Retinal pigment epithelial cell (primary cell): ENCODE measurements around the gene PMEPA1.

Experiments
- DNase-seq: peaks from one replicate; pipeline ENCODE4 v3.0.0-alpha.2; 2010; ENCODE audit warnings: low read depth
- H3K4me3 ChIP-seq: 2 replicates; pipeline ENCODE4 v1.5.1; 2011; ENCODE audit warnings: mild to moderate bottlenecking, low read length, control low read depth, moderate library complexity
- TF ChIP-seq, protein P1 (sequence below): conservative IDR thresholded peaks from 2 replicates; pipeline ENCODE4 v1.5.1; 2011; ENCODE audit warnings: low read depth, low read length, control low read depth, inconsistent platforms

PMEPA1 gene

DNA sequence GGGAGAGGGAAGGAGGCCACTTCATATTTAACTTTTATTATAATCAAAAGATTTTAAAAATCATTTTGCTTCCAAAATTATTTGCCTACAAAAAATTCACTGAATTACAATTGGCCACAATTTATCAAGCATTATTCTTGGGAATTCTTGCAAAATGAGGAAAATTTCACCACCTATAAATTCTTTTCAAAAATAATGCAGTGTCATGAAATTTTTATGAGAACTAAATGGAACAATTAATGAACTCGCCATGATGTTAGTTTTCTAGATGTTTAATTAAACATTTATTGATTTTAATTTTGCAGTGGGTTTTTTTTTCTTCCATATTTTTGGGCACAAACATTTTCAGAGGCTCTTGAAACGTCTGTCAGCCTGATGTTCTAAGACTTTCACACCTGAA is 83.8 kb downstream of the PMEPA1 start:
- no peak for DNase-seq
- TF ChIP-seq, protein P1, sequence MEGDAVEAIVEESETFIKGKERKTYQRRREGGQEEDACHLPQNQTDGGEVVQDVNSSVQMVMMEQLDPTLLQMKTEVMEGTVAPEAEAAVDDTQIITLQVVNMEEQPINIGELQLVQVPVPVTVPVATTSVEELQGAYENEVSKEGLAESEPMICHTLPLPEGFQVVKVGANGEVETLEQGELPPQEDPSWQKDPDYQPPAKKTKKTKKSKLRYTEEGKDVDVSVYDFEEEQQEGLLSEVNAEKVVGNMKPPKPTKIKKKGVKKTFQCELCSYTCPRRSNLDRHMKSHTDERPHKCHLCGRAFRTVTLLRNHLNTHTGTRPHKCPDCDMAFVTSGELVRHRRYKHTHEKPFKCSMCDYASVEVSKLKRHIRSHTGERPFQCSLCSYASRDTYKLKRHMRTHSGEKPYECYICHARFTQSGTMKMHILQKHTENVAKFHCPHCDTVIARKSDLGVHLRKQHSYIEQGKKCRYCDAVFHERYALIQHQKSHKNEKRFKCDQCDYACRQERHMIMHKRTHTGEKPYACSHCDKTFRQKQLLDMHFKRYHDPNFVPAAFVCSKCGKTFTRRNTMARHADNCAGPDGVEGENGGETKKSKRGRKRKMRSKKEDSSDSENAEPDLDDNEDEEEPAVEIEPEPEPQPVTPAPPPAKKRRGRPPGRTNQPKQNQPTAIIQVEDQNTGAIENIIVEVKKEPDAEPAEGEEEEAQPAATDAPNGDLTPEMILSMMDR, result no peak
- no peak overlapping the region for H3K4me3 ChIP-seq

- TF ChIP-seq, protein P1, result no peak
- H3K4me3 ChIP-seq, result no peak overlapping the region
- DNase-seq, result no peak
Measured at GRCh38 chr20:57625181-57625958, 84.4 kb downstream of the PMEPA1 start.

DNA sequence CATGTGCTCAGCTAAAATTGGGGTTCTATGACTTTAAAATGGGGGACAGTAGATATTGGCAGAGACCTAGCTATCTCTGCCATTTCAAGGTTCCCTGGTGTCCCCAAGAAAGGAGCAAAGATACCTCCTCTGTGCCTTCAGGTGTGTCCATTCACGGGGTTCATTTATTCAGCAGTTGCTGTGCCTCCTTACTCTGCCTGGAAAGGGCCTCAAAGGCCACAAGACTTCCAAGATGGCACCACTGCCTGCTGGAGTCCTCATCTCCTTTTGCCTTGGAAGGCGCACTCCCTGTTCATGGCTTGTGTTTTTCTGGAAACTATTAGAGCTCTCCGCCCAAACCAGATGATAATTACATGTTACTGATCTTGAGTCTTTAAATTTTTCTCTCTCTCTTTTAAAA is 85.7 kb downstream of the PMEPA1 start:
- DNase-seq, result no peak
- H3K4me3 ChIP-seq, result no peak overlapping the region
- TF ChIP-seq, protein P1, result no peak

- H3K4me3 ChIP-seq, result no peak overlapping the region
- TF ChIP-seq, protein P1, result peak; percentile 97
- peak; percentile 9 for DNase-seq
Measured at GRCh38 chr20:57622579-57623381, 87.0 kb downstream of the PMEPA1 start.

GRCh38 chr20:57622201-57622570 is 87.6 kb downstream of the PMEPA1 start:
- TF ChIP-seq, protein P1, result no peak
- no peak overlapping the region for H3K4me3 ChIP-seq
- no peak for DNase-seq

- no peak for DNase-seq
- H3K4me3 ChIP-seq, result no peak overlapping the region
- TF ChIP-seq, protein P1, result no peak
Measured at GRCh38 chr20:57621421-57622200, 88.2 kb downstream of the PMEPA1 start.
